Mesenchymal stem cell (in vitro differentiated cells and primary cell): ENCODE data around the gene SUPT3H.

Source experiments
- DNase-seq: peaks from one replicate; pipeline ENCODE4 v3.0.0-alpha.2; 2013
- H2AFZ ChIP-seq: one replicate; pipeline ENCODE4 v1.6.1; 2013; ENCODE audit warnings: low read depth, mild to moderate bottlenecking, control low read depth, inconsistent platforms, low read length, moderate library complexity
- H2AK5ac ChIP-seq: 2 replicates; pipeline ENCODE4 v1.6.1; 2013; ENCODE audit warnings: low read length, moderate library complexity, mild to moderate bottlenecking, inconsistent platforms; ENCODE audit not compliant: severe bottlenecking
- H2BK120ac ChIP-seq: one replicate; pipeline ENCODE4 v1.6.1; 2013; ENCODE audit warnings: low read depth, mild to moderate bottlenecking, inconsistent platforms, low read length, moderate library complexity
- H2BK12ac ChIP-seq, 2 experiments: one replicate each; pipeline ENCODE4 v1.6.1; 2013; ENCODE audit warnings: inconsistent platforms in 2 of 2, low read length in 2 of 2, mild to moderate bottlenecking in 2 of 2, moderate library complexity in 2 of 2, control low read depth in 1 of 2
- H2BK15ac ChIP-seq: one replicate; pipeline ENCODE4 v1.6.1; 2013; ENCODE audit warnings: mild to moderate bottlenecking, low read depth, inconsistent platforms; ENCODE audit not compliant: poor library complexity, severe bottlenecking
- H2BK5ac ChIP-seq: 2 replicates; pipeline ENCODE4 v1.6.1; 2013; ENCODE audit warnings: low read depth, mild to moderate bottlenecking, low read length, control low read depth, inconsistent platforms; ENCODE audit not compliant: poor library complexity, severe bottlenecking
- H3K14ac ChIP-seq, 2 experiments: one replicate each; pipeline ENCODE4 v1.6.1; 2013; ENCODE audit warnings: inconsistent platforms in 2 of 2, low read length in 2 of 2, control low read depth in 1 of 2, mild to moderate bottlenecking in 1 of 2, moderate library complexity in 1 of 2
- H3K18ac ChIP-seq, 2 experiments: one replicate each; pipeline ENCODE4 v1.6.1; 2013; ENCODE audit warnings: inconsistent platforms in 2 of 2, low read length in 2 of 2, control low read depth in 1 of 2, low read depth in 1 of 2, mild to moderate bottlenecking in 1 of 2
- H3K23ac ChIP-seq, 2 experiments: one replicate each; pipeline ENCODE4 v1.6.1; 2013; ENCODE audit warnings: inconsistent platforms in 2 of 2, low read length in 2 of 2, mild to moderate bottlenecking in 2 of 2, moderate library complexity in 2 of 2, control low read depth in 1 of 2
- H3K27ac ChIP-seq: 2 replicates; pipeline ENCODE4 v1.5.1; 2013; ENCODE audit warnings: mild to moderate bottlenecking, moderate library complexity, low read length, control low read depth, inconsistent platforms; ENCODE audit not compliant: poor library complexity, severe bottlenecking
- H3K27me3 ChIP-seq, 2 experiments: 2 replicates each; pipeline versions ENCODE4 v1.6.1 to v1.7.0; 2013; ENCODE audit warnings: low read length in 2 of 2, mild to moderate bottlenecking in 2 of 2, moderate library complexity in 2 of 2, control low read depth in 1 of 2, inconsistent platforms in 1 of 2; ENCODE audit not compliant: control insufficient read depth in 1 of 2, insufficient read depth in 1 of 2
- H3K36me3 ChIP-seq, 2 experiments: 2 replicates each; pipeline versions ENCODE4 v1.6.1 to v1.7.0; 2013; ENCODE audit warnings: low read length in 2 of 2, control low read depth in 1 of 2, inconsistent platforms in 1 of 2, low read depth in 1 of 2, mild to moderate bottlenecking in 1 of 2; ENCODE audit not compliant: insufficient read depth in 2 of 2, control insufficient read depth in 1 of 2
- H3K4ac ChIP-seq, 2 experiments: one replicate each; pipeline ENCODE4 v1.6.1; 2013; ENCODE audit warnings: inconsistent platforms in 2 of 2, low read length in 2 of 2, mild to moderate bottlenecking in 2 of 2, moderate library complexity in 2 of 2, control low read depth in 1 of 2, low read depth in 1 of 2
- H3K4me1 ChIP-seq: 2 replicates; pipeline ENCODE4 v1.6.1; 2013; ENCODE audit warnings: low read depth, low read length, control low read depth; ENCODE audit not compliant: control insufficient read depth, insufficient read depth
- H3K4me2 ChIP-seq: 2 replicates; pipeline ENCODE4 v1.6.1; 2013; ENCODE audit warnings: low read length, mild to moderate bottlenecking, inconsistent platforms; ENCODE audit not compliant: poor library complexity, severe bottlenecking
- H3K4me3 ChIP-seq, 2 experiments: 2 replicates each; pipeline versions ENCODE4 v1.5.1 to v1.7.0; 2013; ENCODE audit warnings: low read length in 2 of 2, mild to moderate bottlenecking in 2 of 2, control low read depth in 1 of 2, low read depth in 1 of 2; ENCODE audit not compliant: insufficient read depth in 1 of 2
- H3K79me1 ChIP-seq: replicated peaks from 2 replicates; pipeline ENCODE4 v1.6.1; 2013; ENCODE audit warnings: mild to moderate bottlenecking, control low read depth, low read length, inconsistent platforms; ENCODE audit not compliant: poor library complexity, severe bottlenecking
- H3K9ac ChIP-seq: 2 replicates; pipeline ENCODE4 v1.7.0; 2013; ENCODE audit warnings: mild to moderate bottlenecking, low read length, moderate library complexity
- H3K9me3 ChIP-seq: 2 replicates; pipeline ENCODE4 v1.7.0; 2013; ENCODE audit warnings: mild to moderate bottlenecking, low read length; ENCODE audit not compliant: control insufficient read depth
- H4K8ac ChIP-seq: one replicate; pipeline ENCODE4 v1.6.1; 2013; ENCODE audit warnings: inconsistent platforms, mild to moderate bottlenecking, low read length, moderate library complexity
- H4K91ac ChIP-seq: one replicate; pipeline ENCODE4 v1.6.1; 2013; ENCODE audit warnings: mild to moderate bottlenecking, low read length, inconsistent platforms
- WGBS: methylation state at CpG from one replicate; pipeline ENCODE4 v1.1.7; 2013; ENCODE audit warnings: mixed read lengths; 5-methylcytosine and 5-hydroxymethylcytosine counted together

The SUPT3H gene

DNA sequence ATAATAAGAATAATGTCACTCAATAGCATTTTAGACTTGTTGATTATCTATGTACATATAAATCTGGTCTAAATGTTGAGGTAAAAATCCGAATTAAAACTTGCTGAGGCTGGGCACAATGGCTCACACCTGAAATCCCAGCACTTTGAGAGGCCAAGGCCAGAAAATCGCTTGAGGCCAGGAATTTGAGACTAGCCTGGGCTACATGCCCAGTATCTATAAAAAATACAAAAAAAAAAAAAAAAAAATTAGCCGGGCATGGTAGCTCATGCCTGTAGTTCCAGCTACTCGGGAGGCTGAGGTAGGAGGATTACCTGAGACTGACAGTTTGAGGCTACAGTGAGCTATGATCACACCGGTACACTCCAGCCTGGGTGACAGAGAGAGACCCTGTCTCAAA, 34.2 kb upstream of the SUPT3H start:
- H3K23ac ChIP-seq = no peak overlapping the region

DNA sequence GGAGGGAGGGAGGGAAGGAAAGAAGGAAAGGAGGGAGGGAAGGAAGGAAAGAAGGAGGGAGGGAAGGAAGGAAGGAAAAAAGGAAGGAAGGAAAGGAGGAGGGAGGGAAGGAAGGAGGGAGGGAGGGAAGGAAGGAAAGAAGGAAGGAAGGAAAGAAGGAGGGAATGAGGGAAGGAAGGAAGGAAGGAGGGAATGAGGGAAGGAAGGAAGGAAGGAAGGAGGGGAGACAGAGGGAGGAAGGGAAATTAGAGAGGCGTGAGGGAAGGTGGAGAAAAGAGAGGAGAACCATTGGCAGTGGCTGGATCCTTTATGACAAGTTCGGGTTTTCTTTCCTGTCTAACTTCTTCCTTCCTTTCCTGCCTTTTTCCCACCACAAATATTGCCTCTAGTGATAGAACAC, 22.3 kb upstream of the SUPT3H start:
- no peaks in the 10 kb centered on the region for H3K36me3 ChIP-seq
- no peak overlapping the region for H2AFZ ChIP-seq
- H4K91ac ChIP-seq = no peak overlapping the region
- no peaks in the 10 kb centered on the region for H3K9me3 ChIP-seq
- H2BK5ac ChIP-seq = no peak overlapping the region
- H2BK120ac ChIP-seq = no peak overlapping the region
- H3K4me1 ChIP-seq = no peaks in the 10 kb centered on the region
- H3K23ac ChIP-seq = no peak overlapping the region
- no peak overlapping the region for H3K4ac ChIP-seq
- H3K4me3 ChIP-seq = no peak overlapping the region
- no peaks in the 10 kb centered on the region for H3K27me3 ChIP-seq
- H3K18ac ChIP-seq = no peak overlapping the region
- H3K27ac ChIP-seq = no peak overlapping the region
- no peaks in the 10 kb centered on the region for H3K79me1 ChIP-seq
- no peak for DNase-seq
- H2BK15ac ChIP-seq = no peak overlapping the region
- no peak overlapping the region for H2AK5ac ChIP-seq
- H3K9ac ChIP-seq = no peak overlapping the region
- H3K4me2 ChIP-seq = no peak overlapping the region
- no CpG with 5 or more reads among the region's 2 CpGs for WGBS
- H4K8ac ChIP-seq = no peak overlapping the region
- H3K14ac ChIP-seq = no peak overlapping the region
- no peak overlapping the region for H2BK12ac ChIP-seq

More for the DNA sequence above, 34.2 kb upstream of the SUPT3H start:
- peaks cover 4% of the 10 kb centered on the region for H3K4me1 ChIP-seq
- no peak overlapping the region for H2AK5ac ChIP-seq
- H3K36me3 ChIP-seq = no peaks in the 10 kb centered on the region
- no peak overlapping the region for H4K8ac ChIP-seq
- H3K9me3 ChIP-seq = no peaks in the 10 kb centered on the region
- no peak overlapping the region for H3K4ac ChIP-seq
- no peak overlapping the region for H2BK5ac ChIP-seq
- DNase-seq = no peak
- H3K4me2 ChIP-seq = no peak overlapping the region
- H2BK15ac ChIP-seq = no peak overlapping the region
- WGBS = 97% methylated on average over 3 of the region's 5 CpGs
- no peak overlapping the region for H3K18ac ChIP-seq
- H3K27me3 ChIP-seq = no peaks in the 10 kb centered on the region
- H2AFZ ChIP-seq = no peak overlapping the region
- no peak overlapping the region for H3K9ac ChIP-seq
- H3K79me1 ChIP-seq = peaks cover 4% of the 10 kb centered on the region
- peak overlapping the region in 1 of 2 experiments; percentile 57 for H3K14ac ChIP-seq
- H4K91ac ChIP-seq = no peak overlapping the region
- H3K27ac ChIP-seq = no peak overlapping the region
- H2BK12ac ChIP-seq = no peak overlapping the region
- no peak overlapping the region for H3K4me3 ChIP-seq
- no peak overlapping the region for H2BK120ac ChIP-seq

DNA sequence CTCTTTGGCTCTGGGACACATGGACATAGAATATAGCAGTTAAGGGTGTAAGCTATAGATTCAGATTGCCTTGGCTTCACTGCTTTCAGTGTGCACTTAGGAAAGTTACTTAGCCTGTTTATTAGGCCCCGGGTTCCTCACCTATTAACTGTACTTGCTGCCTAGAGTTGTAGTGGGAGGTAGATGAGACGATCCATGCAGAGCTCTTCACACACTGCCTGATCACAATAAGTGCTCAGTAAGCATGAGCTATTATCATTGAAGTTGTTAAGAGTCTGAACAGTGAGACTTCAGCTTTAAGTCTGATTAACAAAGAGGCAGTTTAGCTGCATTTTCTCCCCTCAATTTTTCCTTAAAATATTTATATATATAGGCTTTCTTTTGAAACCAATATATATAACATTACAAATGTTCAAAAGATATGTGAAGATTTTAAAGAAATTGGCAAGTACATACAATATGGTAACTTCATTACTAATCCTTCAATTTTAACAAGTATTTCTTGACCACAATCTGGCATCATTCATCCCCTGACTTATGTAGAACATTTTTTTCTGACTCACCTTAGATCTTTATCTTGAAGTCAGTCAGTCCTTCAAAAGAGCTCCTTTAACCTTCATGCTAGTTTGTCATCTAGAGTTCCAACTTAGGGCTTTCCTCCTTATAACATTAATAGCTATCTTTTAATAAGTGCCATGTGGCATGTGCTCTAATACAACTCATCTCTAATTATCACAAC, 20.5 kb upstream of the SUPT3H start:
- DNase-seq = no peak

DNA sequence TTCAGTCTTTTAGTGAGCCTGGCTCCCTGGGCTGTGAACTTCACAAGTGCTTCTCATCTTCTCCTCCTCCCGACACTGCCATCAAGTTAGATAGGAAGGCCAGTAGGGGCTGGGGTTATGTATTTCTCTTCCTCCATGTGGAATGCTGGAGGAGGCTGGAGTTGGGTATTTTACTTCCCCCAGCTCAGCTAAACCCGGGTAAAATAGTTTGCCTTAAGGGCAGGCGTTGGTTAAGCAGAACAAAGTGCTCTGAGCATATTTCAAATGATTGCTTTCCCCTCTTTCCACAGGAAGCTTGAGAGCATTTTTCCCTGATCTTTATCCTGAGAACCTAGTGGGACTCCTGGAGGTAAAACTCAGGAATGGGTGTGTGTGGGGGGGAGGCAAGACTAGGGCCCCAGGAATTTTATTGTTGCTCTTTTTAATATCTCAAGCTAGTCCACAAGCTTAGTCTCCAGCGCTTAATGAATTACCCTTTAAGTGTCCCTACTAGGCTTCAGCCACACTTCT, 16.9 kb upstream of the SUPT3H start:
- WGBS = 58% methylated on average over 3 of the region's 4 CpGs
- no peaks in the 10 kb centered on the region for H3K79me1 ChIP-seq
- H2AFZ ChIP-seq = no peak overlapping the region
- H3K27me3 ChIP-seq = no peaks in the 10 kb centered on the region
- H2AK5ac ChIP-seq = no peak overlapping the region
- no peak overlapping the region for H3K4me3 ChIP-seq
- H2BK12ac ChIP-seq = no peak overlapping the region
- H3K18ac ChIP-seq = no peak overlapping the region
- H2BK120ac ChIP-seq = no peak overlapping the region
- H2BK15ac ChIP-seq = no peak overlapping the region
- H3K4ac ChIP-seq = no peak overlapping the region
- no peak overlapping the region for H4K91ac ChIP-seq
- H3K23ac ChIP-seq = no peak overlapping the region
- no peaks in the 10 kb centered on the region for H3K36me3 ChIP-seq
- no peak overlapping the region for H3K27ac ChIP-seq
- H3K4me1 ChIP-seq = no peaks in the 10 kb centered on the region
- no peak overlapping the region for H2BK5ac ChIP-seq
- no peak for DNase-seq
- no peak overlapping the region for H3K14ac ChIP-seq
- H3K9me3 ChIP-seq = no peaks in the 10 kb centered on the region
- H4K8ac ChIP-seq = no peak overlapping the region
- no peak overlapping the region for H3K9ac ChIP-seq
- no peak overlapping the region for H3K4me2 ChIP-seq

More for the DNA sequence above, 20.5 kb upstream of the SUPT3H start:
- no peak overlapping the region for H4K91ac ChIP-seq
- no peak overlapping the region for H3K23ac ChIP-seq
- H3K18ac ChIP-seq = no peak overlapping the region
- H2BK120ac ChIP-seq = no peak overlapping the region
- no peaks in the 10 kb centered on the region for H3K9me3 ChIP-seq
- H3K79me1 ChIP-seq = no peaks in the 10 kb centered on the region
- H2BK5ac ChIP-seq = no peak overlapping the region
- H2AFZ ChIP-seq = no peak overlapping the region
- no peak overlapping the region for H2AK5ac ChIP-seq
- no peak overlapping the region for H2BK12ac ChIP-seq
- H3K4me3 ChIP-seq = no peak overlapping the region
- no peak overlapping the region for H3K14ac ChIP-seq
- no peak overlapping the region for H2BK15ac ChIP-seq
- no peak overlapping the region for H4K8ac ChIP-seq
- H3K4me1 ChIP-seq = no peaks in the 10 kb centered on the region
- no peak overlapping the region for H3K27ac ChIP-seq
- no peak overlapping the region for H3K4ac ChIP-seq
- H3K36me3 ChIP-seq = no peaks in the 10 kb centered on the region
- H3K27me3 ChIP-seq = no peaks in the 10 kb centered on the region
- H3K9ac ChIP-seq = no peak overlapping the region
- no peak overlapping the region for H3K4me2 ChIP-seq
- 73% methylated on average over 2 of the region's 2 CpGs for WGBS
